Endodermal cell (in vitro differentiated cells): ENCODE data around the gene GLT1D1. TPM values are rescaled to one million over a fixed set of nuclear protein-coding genes. Genes with fewer than 3 reads are reported as not detected.

Source experiments
- DNase-seq: peaks from one replicate; pipeline ENCODE4 v3.0.0-alpha.2; 2017
- H3K27ac ChIP-seq: 2 replicates; pipeline ENCODE4 v1.5.1; 2013; ENCODE audit warnings: mild to moderate bottlenecking, low read depth, low read length, moderate library complexity
- H3K27me3 ChIP-seq: 2 replicates; pipeline ENCODE4 v1.6.1; 2013; ENCODE audit warnings: mild to moderate bottlenecking, low read length, moderate library complexity; ENCODE audit not compliant: insufficient read depth, control insufficient read depth, poor library complexity, severe bottlenecking
- H3K36me3 ChIP-seq: 2 replicates; pipeline ENCODE4 v1.7.0; 2013; ENCODE audit warnings: mild to moderate bottlenecking, low read length, moderate library complexity; ENCODE audit not compliant: control insufficient read depth, insufficient read depth
- H3K4me1 ChIP-seq: one replicate; pipeline ENCODE4 v1.7.0; 2013; ENCODE audit warnings: low read length; ENCODE audit not compliant: control insufficient read depth, insufficient read depth
- H3K4me3 ChIP-seq: 2 replicates; pipeline ENCODE4 v1.5.1; 2013; ENCODE audit warnings: mild to moderate bottlenecking, low read length, moderate library complexity
- H3K9ac ChIP-seq: 2 replicates; pipeline ENCODE4 v1.6.1; 2013; ENCODE audit warnings: mild to moderate bottlenecking, low read length, moderate library complexity; ENCODE audit not compliant: poor library complexity, severe bottlenecking; ENCODE audit errors: extremely low read depth
- H3K9me3 ChIP-seq: 2 replicates; pipeline ENCODE4 v1.6.1; 2013; ENCODE audit warnings: mild to moderate bottlenecking, low read length, moderate library complexity; ENCODE audit not compliant: control insufficient read depth
- H3K27ac Mint-ChIP-seq: 2 replicates; pipeline ENCODE4 v1.8.0; 2020; ENCODE audit warnings: mixed read lengths
- H3K27me3 Mint-ChIP-seq: 2 replicates; pipeline ENCODE4 v1.8.0; 2021; ENCODE audit warnings: mild to moderate bottlenecking, mixed read lengths; ENCODE audit not compliant: insufficient read depth
- H3K36me3 Mint-ChIP-seq: 2 replicates; pipeline ENCODE4 v1.8.0; 2020; ENCODE audit warnings: low read depth, mixed read lengths
- H3K4me1 Mint-ChIP-seq: 2 replicates; pipeline ENCODE4 v1.8.0; 2020; ENCODE audit warnings: mixed read lengths
- H3K4me3 Mint-ChIP-seq: 2 replicates; pipeline ENCODE4 v1.8.0; 2020; ENCODE audit warnings: mild to moderate bottlenecking, moderate library complexity, mixed read lengths
- H3K9me3 Mint-ChIP-seq: 2 replicates; pipeline ENCODE4 v1.8.0; 2020; ENCODE audit warnings: mild to moderate bottlenecking, mixed read lengths
- CTCF ChIP-seq: fragments of 200-600 bp; sonication (generic); conservative IDR thresholded peaks from 2 replicates; pipeline ENCODE4 v1.5.0; 2021; ENCODE audit warnings: antibody characterized with exemption, mild to moderate bottlenecking
- WGBS, 2 experiments: methylation state at CpG; one replicate each; pipeline versions ENCODE4 v1.1.5 to v1.1.7; 2013; ENCODE audit warnings: missing lambda C conversion rate in 2 of 2, mixed read lengths in 1 of 2; ENCODE audit not compliant: insufficient coverage in 1 of 2, insufficient read length in 1 of 2; 5-methylcytosine and 5-hydroxymethylcytosine counted together
- total RNA-seq, 2 donors: library from RNA; stranded (reverse); fragmentation: NEBNext Ultra II Directional in 1 of 2; extraction: Animal tissue kit (Norgen Biotek cat#: 25700) in 1 of 2; gene quantifications; 2 replicates in 1 of 2; 3 replicates in 1 of 2; pipeline ENCODE4 v1.2.1, GENCODE V29; 2021

Gene GLT1D1
- total RNA-seq, 2 donors from 2014 or later: 23.8 to 25.4 TPM

GRCh38 chr12:128961957-128962356 is 108.7 kb downstream of the GLT1D1 start:
- Histone ChIP-seq H3K36me3 (peaks cover 19% of the 10 kb centered on the region), H3K4me1 (no peaks in the 10 kb centered on the region), H3K27me3 (no peaks in the 10 kb centered on the region), H3K27ac (no peak overlapping the region), H3K4me3 (no peak overlapping the region), H3K9me3 (peaks cover 7% of the 10 kb centered on the region), H3K9ac (no peak overlapping the region)
- Mint-ChIP-seq H3K27me3 (no peaks in the 10 kb centered on the region), H3K9me3 (peaks cover 13% of the 10 kb centered on the region), H3K27ac (no peak overlapping the region), H3K4me3 (no peak overlapping the region), H3K4me1 (peaks cover 12% of the 10 kb centered on the region), H3K36me3 (peaks cover 36% of the 10 kb centered on the region)
- no peak for TF ChIP-seq CTCF
- DNase-seq: no peak
- WGBS, 2 experiments: 75 to 100% methylated on average over 2 to 11 of the region's 11 CpGs

- WGBS, 2 experiments: 71 to 90% methylated on average over 5 to 6 of the region's 6 CpGs
- peaks cover 13% of the 10 kb centered on the region for H3K9me3 Mint-ChIP-seq
- H3K4me1 Mint-ChIP-seq: peaks cover 19% of the 10 kb centered on the region
- Histone ChIP-seq H3K36me3 (peaks cover 11% of the 10 kb centered on the region), H3K4me3 (no peak overlapping the region), H3K9ac (no peak overlapping the region), H3K9me3 (peaks cover under 1% of the 10 kb centered on the region), H3K4me1 (peaks cover 6% of the 10 kb centered on the region), H3K27ac (no peak overlapping the region), H3K27me3 (no peaks in the 10 kb centered on the region)
- H3K36me3 Mint-ChIP-seq: peaks cover 34% of the 10 kb centered on the region
- peak; percentile 59 for DNase-seq
- H3K4me3 Mint-ChIP-seq: no peak overlapping the region
- H3K27me3 Mint-ChIP-seq: peaks cover 14% of the 10 kb centered on the region
- no peak for TF ChIP-seq CTCF
- no peak overlapping the region for H3K27ac Mint-ChIP-seq
These were observed 113.0 kb downstream of the GLT1D1 start for GRCh38 chr12:128966203-128966810.

- Mint-ChIP-seq H3K36me3 (peaks cover 15% of the 10 kb centered on the region), H3K9me3 (peaks cover 11% of the 10 kb centered on the region), H3K27me3 (peaks cover 23% of the 10 kb centered on the region), H3K27ac (no peak overlapping the region), H3K4me1 (peaks cover 27% of the 10 kb centered on the region), H3K4me3 (no peak overlapping the region)
- no peak overlapping the region for H3K9ac ChIP-seq
- H3K36me3 ChIP-seq: peaks cover 7% of the 10 kb centered on the region
- H3K9me3 ChIP-seq: no peaks in the 10 kb centered on the region
- H3K4me1 ChIP-seq: peaks cover 13% of the 10 kb centered on the region
- no peak overlapping the region for H3K27ac ChIP-seq
- WGBS, 2 experiments: 49 to 81% methylated on average over 4 to 8 of the region's 8 CpGs
- no peak overlapping the region for H3K4me3 ChIP-seq
- H3K27me3 ChIP-seq: no peaks in the 10 kb centered on the region
- DNase-seq: no peak
- no peak for TF ChIP-seq CTCF
These were observed 115.4 kb downstream of the GLT1D1 start for GRCh38 chr12:128968668-128969067.
